HepG2 (cell line): ENCODE measurements around the gene PRR12.

Source experiments
- CBX5 ChIP-seq: sonication (generic); formaldehyde crosslinking; IDR thresholded peaks from 2 replicates; pipeline ENCODE4 v1.4.0; 2020; ENCODE audit warnings: missing genetic modification reagents, borderline replicate concordance
- CHD2 ChIP-seq: IDR thresholded peaks from 2 replicates; pipeline ENCODE4 v1.6.1; 2011; ENCODE audit warnings: low read depth, low read length, improper control_type of control experiment
- CTCF ChIP-seq: sonication (generic); formaldehyde crosslinking; IDR thresholded peaks from 2 replicates; pipeline ENCODE4 v1.5.0; 2020; ENCODE audit warnings: mild to moderate bottlenecking, missing genetic modification reagents, moderate library complexity
- EZH2 ChIP-seq: conservative IDR thresholded peaks from 2 replicates; pipeline ENCODE4 v1.6.1; 2012; ENCODE audit warnings: mild to moderate bottlenecking, low read depth, low read length, moderate library complexity
- RAD21 ChIP-seq: fragments of 450-650 bp; formaldehyde crosslinking; IDR thresholded peaks from 2 replicates; pipeline ENCODE4 v1.5.0; 2020; ENCODE audit warnings: mild to moderate bottlenecking
- RBFOX2 ChIP-seq: fragments of 200-400 bp; formaldehyde crosslinking; IDR thresholded peaks from 2 replicates; pipeline ENCODE4 v1.6.1; 2017; ENCODE audit warnings: low read depth, mild to moderate bottlenecking, low read length
- SIN3A ChIP-seq: IDR thresholded peaks from 2 replicates; pipeline ENCODE4 v1.6.1; 2011; ENCODE audit warnings: low read depth, mild to moderate bottlenecking, control low read depth, low read length, borderline replicate concordance
- SMC3 ChIP-seq: IDR thresholded peaks from 2 replicates; pipeline ENCODE4 v1.6.1; 2011; ENCODE audit warnings: low read length, improper control_type of control experiment
- ZBTB21 ChIP-seq: sonication (generic); formaldehyde crosslinking; IDR thresholded peaks from 2 replicates; pipeline ENCODE4 v1.4.0; 2020; ENCODE audit warnings: missing genetic modification reagents
- ZBTB43 ChIP-seq: sonication (generic); formaldehyde crosslinking; conservative IDR thresholded peaks from 2 replicates; pipeline ENCODE4 v1.4.0; 2020; ENCODE audit warnings: missing genetic modification reagents
- ZNF441 ChIP-seq: sonication (generic); formaldehyde crosslinking; IDR thresholded peaks from 2 replicates; pipeline ENCODE4 v1.7.0; 2021; ENCODE audit warnings: missing genetic modification reagents, borderline replicate concordance
- TF ChIP-seq, protein P1 (sequence below): sonication (generic); formaldehyde crosslinking; IDR thresholded peaks from 2 replicates; pipeline ENCODE4 v1.4.0; 2020; ENCODE audit warnings: mild to moderate bottlenecking, missing genetic modification reagents

DNA sequence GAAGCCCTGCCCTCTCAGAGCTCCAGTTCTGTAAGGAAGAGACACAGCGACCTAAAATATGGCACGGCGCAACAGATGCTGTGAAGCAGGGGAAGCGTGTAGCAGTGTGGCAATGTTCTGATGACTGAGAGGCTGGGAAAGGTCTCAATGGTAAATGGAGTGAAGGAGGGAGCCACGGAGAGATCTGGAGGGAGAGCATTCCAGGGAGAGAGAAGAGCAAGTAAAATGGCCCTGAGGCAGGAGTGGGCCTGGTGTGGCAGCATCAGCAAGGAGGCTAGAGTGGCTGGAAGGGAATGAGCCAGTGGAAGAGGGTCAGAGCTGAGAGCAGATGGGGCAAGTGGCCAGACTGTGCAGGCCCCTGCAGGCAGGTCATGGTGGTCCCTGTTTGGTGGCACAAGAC, 46.8 kb upstream of the PRR12 start:
- TF ChIP-seq EZH2 (no peak), ZNF441 (CRISPR knock-in tag) (no peak), RAD21 (no peak), SMC3 (no peak), RBFOX2 (no peak), CTCF (CRISPR knock-in tag) (no peak), ZBTB21 (no peak), SIN3A (no peak), CHD2 (no peak), CBX5 (CRISPR knock-in tag) (no peak), ZBTB43 (CRISPR knock-in tag) (no peak)
- TF ChIP-seq, protein P1, sequence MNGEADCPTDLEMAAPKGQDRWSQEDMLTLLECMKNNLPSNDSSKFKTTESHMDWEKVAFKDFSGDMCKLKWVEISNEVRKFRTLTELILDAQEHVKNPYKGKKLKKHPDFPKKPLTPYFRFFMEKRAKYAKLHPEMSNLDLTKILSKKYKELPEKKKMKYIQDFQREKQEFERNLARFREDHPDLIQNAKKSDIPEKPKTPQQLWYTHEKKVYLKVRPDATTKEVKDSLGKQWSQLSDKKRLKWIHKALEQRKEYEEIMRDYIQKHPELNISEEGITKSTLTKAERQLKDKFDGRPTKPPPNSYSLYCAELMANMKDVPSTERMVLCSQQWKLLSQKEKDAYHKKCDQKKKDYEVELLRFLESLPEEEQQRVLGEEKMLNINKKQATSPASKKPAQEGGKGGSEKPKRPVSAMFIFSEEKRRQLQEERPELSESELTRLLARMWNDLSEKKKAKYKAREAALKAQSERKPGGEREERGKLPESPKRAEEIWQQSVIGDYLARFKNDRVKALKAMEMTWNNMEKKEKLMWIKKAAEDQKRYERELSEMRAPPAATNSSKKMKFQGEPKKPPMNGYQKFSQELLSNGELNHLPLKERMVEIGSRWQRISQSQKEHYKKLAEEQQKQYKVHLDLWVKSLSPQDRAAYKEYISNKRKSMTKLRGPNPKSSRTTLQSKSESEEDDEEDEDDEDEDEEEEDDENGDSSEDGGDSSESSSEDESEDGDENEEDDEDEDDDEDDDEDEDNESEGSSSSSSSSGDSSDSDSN = no peak
